Measurements from ENCODE around the gene TAPT1.
"Not testable (repeated sequence)": the region's sequence is repeated elsewhere in the genome, so short reads cannot be mapped to it uniquely, and the experiment has no call there.

TAPT1 gene

DNA sequence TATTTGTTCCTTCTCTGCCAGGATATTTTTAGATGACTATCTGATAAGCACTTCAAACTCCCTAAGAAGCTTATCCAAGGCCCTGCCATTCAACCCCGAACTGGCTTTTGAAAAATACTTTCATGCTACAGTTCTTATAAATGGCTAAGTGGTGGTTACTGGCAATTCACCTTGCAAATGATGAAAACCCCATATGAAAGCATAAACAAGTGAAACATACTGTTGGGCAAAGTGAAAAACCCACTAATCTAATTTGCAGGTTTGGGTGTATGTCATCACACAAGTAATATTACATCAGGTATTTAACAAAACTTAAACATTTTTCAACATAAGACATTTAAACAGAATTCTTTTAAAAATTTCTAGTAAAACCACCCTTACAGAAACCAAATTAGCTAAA, 31.1 kb downstream of the TAPT1 start:
- TF ChIP-seq CTCF (IDR thresholded peaks at IDR 0.05; ENCODE audit: low read depth, low read length), result no peak
- DNase-seq, result no peak
- Histone ChIP-seq H3K4me3 (ENCODE audit: low read depth, low read length) (no peak overlapping the region), H3K27me3 (no peaks in the 10 kb centered on the region), H3K36me3 (peaks cover 4% of the 10 kb centered on the region; the same call in 1 of the 2 replicates), H3K4me1 (peaks cover 12% of the 10 kb centered on the region; the same call in 1 of the 2 replicates), H3K9me3 (no peaks in the 10 kb centered on the region)

DNA sequence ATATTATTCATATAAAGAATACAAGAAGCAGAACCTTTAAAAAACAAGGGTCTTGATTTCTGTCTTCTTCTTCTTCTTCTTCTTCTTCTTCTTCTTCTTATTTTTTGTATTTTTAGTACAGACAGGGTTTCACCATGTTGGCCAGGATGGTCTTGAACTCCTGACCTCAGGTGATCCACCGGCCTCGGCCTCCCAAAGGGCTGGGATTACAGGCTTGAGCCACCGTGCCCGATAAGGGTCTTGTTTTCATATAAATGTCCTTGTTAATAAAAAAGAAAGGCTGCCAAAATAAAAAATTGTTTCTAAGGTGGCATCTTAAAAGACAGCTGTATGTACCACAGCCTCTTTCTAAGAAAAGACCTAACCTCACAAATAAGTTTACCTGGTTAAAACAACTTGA, 31.5 kb downstream of the TAPT1 start:
- not testable (repeated sequence) for H3K27me3 ChIP-seq; H3K4me3 ChIP-seq (ENCODE audit: low read depth, low read length); H3K9me3 ChIP-seq; DNase-seq; H3K36me3 ChIP-seq
- H3K4me1 ChIP-seq, result peaks cover 12% of the 10 kb centered on the region; the same call in 1 of the 2 replicates

DNA sequence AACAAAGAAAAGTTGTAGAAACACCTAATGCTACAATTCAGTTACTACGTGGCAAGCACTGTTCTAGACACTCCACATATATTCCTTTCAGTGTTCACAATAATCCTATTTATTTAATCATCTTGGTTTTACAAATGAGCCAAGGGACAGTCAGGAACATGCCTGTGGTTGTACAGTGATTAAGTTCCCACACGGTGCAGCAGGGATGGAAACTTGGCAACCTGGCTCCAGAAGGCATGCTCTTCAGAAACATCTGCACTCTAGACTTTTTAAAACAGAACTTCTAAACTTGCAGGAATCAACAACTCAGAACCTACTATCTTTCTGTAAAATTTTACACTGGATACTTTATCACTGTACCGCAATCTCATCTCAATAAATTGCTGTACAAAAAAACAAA, 32.1 kb downstream of the TAPT1 start:
- H3K9me3 ChIP-seq, result no peaks in the 10 kb centered on the region
- DNase-seq, result no peak
- H3K27me3 ChIP-seq, result no peaks in the 10 kb centered on the region
- no peak overlapping the region for H3K4me3 ChIP-seq (ENCODE audit: low read depth, low read length)
- H3K4me1 ChIP-seq, result peaks cover 12% of the 10 kb centered on the region; the same call in 1 of the 2 replicates
- TF ChIP-seq CTCF (IDR thresholded peaks at IDR 0.05; ENCODE audit: low read depth, low read length), result no peak
- H3K36me3 ChIP-seq, result peaks cover 7% of the 10 kb centered on the region

DNA sequence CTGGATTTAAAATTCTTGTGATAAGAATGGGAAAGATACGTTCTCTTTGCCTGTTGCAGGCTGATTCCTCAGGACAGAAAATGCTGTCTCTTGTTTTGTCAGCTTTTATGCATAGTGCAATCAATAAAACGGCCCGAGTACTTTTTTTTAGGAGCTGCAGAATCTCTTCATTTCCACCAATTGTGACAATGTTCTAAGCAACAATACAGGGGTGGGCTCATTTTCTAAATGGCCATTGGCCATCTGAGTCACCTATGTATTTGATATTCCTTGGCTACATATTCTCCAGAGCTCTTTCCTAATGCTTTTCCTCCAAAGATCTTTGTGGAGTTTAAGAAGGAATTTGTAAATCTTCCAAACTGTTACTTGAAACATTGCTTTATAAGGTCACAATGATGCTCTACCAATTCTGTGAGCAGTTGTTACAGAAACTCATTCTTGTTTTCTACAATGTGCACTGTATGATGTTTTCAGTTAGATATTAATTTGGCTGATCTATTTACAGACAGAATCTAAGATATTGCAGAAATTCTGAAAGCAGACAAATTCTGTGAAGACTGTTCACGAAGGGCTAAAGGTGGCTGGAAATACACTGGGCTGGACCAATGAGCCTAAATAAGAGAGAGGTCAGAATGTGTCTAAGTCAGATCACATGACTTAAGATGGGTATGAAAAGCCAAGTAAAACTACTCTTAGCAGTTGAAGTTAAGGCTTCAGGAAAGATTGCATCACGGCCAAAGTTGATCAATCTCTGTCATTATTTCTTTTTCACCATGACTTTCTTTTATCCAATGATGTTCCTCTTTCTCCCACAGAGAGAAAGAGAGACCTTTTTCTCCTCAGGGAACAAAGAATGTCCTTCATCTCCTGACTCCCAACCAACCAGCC, 33.4 kb downstream of the TAPT1 start:
- peaks cover 8% of the 10 kb centered on the region; the same call in 1 of the 2 replicates for H3K4me1 ChIP-seq
- no peaks in the 10 kb centered on the region for H3K27me3 ChIP-seq
- no peak overlapping the region for H3K4me3 ChIP-seq (ENCODE audit: low read depth, low read length)
- no peak for TF ChIP-seq CTCF (IDR thresholded peaks at IDR 0.05; ENCODE audit: low read depth, low read length)
- H3K9me3 ChIP-seq, result no peaks in the 10 kb centered on the region
- DNase-seq, result no peak
- H3K36me3 ChIP-seq, result peaks cover 7% of the 10 kb centered on the region

DNA sequence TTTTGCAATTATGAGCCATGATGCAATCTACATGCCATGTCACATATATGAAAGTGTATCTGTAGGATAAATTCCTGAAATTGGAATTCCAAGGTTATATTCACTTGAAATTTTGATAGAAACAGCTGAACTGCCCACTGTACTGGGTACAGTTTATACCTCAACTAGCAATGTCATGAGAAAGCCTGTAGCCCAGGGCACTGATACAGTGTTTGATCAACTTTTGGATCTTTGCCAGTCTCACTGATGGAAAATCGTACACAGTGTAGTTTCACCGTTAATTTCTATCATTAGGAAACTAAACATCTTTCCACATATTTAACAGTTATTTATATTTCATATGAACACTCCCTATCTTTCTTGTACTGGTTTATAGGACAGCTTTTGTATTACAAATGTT, 34.2 kb downstream of the TAPT1 start:
- H3K4me3 ChIP-seq (ENCODE audit: low read depth, low read length), result no peak overlapping the region
- peaks cover 8% of the 10 kb centered on the region; the same call in 1 of the 2 replicates for H3K4me1 ChIP-seq
- peaks cover 7% of the 10 kb centered on the region for H3K36me3 ChIP-seq
- no peak for TF ChIP-seq CTCF (IDR thresholded peaks at IDR 0.05; ENCODE audit: low read depth, low read length)
- DNase-seq, result no peak
- no peaks in the 10 kb centered on the region for H3K9me3 ChIP-seq
- no peaks in the 10 kb centered on the region for H3K27me3 ChIP-seq

DNA sequence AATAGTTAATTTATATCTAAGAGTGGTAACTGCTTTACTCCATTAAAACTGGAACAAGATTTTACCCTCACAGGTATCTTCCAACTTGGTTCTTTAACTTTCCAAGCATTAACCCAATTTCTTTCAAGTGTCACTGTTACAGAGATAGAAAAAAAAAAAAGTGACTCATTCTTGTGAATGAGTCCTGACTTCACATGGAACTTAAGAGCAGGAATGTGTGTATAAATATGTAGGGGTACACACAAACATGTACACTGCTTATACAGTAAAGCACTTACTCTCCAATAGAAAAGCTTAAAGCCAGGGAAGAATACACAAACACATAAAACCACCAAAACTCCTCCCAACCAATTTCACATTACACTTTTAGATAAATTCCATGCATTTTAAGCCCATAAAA, 38.8 kb downstream of the TAPT1 start:
- H3K36me3 ChIP-seq, result peaks cover 15% of the 10 kb centered on the region

More for the DNA sequence above, 38.8 kb downstream of the TAPT1 start:
- no peak for DNase-seq
- H3K4me3 ChIP-seq (ENCODE audit: low read depth, low read length), result no peak overlapping the region
- no peaks in the 10 kb centered on the region for H3K9me3 ChIP-seq
- TF ChIP-seq CTCF (IDR thresholded peaks at IDR 0.05; ENCODE audit: low read depth, low read length), result no peak
- no peaks in the 10 kb centered on the region for H3K27me3 ChIP-seq
- peaks cover 5% of the 10 kb centered on the region; the same call in 1 of the 2 replicates for H3K4me1 ChIP-seq
